ENCODE data around the gene CNTNAP5. TPM values are rescaled to one million over a fixed set of nuclear protein-coding genes. Genes with fewer than 3 reads are reported as not detected.

The CNTNAP5 gene
- total and polyA plus RNA-seq, 4 experiments from 2014 or later = not detected

DNA sequence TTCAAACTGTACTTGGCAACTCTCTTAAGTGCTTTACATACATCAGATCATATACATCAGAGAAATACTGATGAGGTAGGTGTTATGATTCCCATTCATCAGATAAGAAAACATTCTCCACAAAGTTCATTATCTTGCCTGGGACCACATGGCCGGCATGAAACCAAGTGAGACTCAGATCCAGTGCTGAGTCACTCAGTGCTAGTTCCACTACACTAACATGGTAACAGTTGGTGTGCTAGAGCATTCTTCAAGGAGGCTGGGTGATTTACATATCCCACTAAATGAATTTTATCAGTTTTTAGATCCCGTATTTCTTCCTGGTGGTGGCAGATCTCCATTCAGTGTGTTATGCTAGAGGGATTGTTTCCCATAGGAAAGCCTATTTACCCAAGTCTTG, 772.0 kb downstream of the CNTNAP5 start:
- Histone ChIP-seq H3K4me3 (ENCODE audit: low read length in 2 of 2) (no peak overlapping the region), H3K27me3 (ENCODE audit: insufficient read depth, low read length) (no peaks in the 10 kb centered on the region), H3K27ac (ENCODE audit: low read depth, low read length) (no peak overlapping the region), H3K4me1 (ENCODE audit: insufficient read depth, low read length) (no peaks in the 10 kb centered on the region), H3K36me3 (ENCODE audit: insufficient read depth, low read length) (no peaks in the 10 kb centered on the region), H3K9me3 (ENCODE audit: control insufficient read depth in 1 of 2, low read length in 2 of 2) (no peaks in the 10 kb centered on the region)
- intact Hi-C loops (cut with micrococcal nuclease) = no loop called here
- no peak overlapping the region for H3K27ac Mint-ChIP-seq
- no peaks in the 10 kb centered on the region for H3K4me1 Mint-ChIP-seq
- peaks cover 0 to 4% (median 0%) of the 10 kb centered on the region in 8 donors for H3K9me3 Mint-ChIP-seq
- H3K27me3 Mint-ChIP-seq = no peaks in the 10 kb centered on the region
- H3K4me3 Mint-ChIP-seq = no peak overlapping the region
- ChIA-PET CTCF (ENCODE audit: partially characterized antibody) (no interaction called here), POLR2A (ENCODE audit: partially characterized antibody) (no interaction called here)
- no peaks in the 10 kb centered on the region for H3K36me3 Mint-ChIP-seq
- no peak for DNase-seq

DNA sequence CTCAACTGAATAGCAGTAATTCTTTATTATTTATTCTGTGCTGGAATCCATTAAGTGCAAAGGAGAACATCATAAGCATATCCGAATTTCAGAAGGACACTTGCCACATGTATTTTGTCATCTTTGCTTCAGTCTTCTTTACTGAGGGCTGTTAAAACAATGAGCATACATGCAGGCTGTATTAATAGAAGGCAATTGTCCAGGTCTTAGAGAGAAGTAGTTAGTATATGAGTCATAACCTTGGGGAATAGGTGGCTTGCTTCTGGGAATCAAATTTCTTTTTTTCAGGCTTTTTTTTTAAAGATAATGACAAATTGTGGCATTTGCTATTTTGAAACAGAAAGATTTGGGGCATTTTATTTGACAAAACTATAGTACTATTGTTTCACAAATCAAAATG, 773.5 kb downstream of the CNTNAP5 start:
- intact Hi-C loops (cut with micrococcal nuclease) = no loop called here
- DNase-seq = no peak
- Mint-ChIP-seq H3K9me3 (peaks cover 0 to 4% (median 1%) of the 10 kb centered on the region in 8 donors), H3K27me3 (no peaks in the 10 kb centered on the region), H3K4me3 (no peak overlapping the region), H3K4me1 (no peaks in the 10 kb centered on the region), H3K27ac (no peak overlapping the region), H3K36me3 (no peaks in the 10 kb centered on the region)
- ChIA-PET POLR2A (ENCODE audit: partially characterized antibody) (no interaction called here), CTCF (ENCODE audit: partially characterized antibody) (no interaction called here)
- Histone ChIP-seq H3K27ac (ENCODE audit: low read depth, low read length) (no peak overlapping the region), H3K36me3 (ENCODE audit: insufficient read depth, low read length) (no peaks in the 10 kb centered on the region), H3K9me3 (ENCODE audit: control insufficient read depth in 1 of 2, low read length in 2 of 2) (no peaks in the 10 kb centered on the region), H3K4me1 (ENCODE audit: insufficient read depth, low read length) (no peaks in the 10 kb centered on the region), H3K27me3 (ENCODE audit: insufficient read depth, low read length) (no peaks in the 10 kb centered on the region), H3K4me3 (ENCODE audit: low read length in 2 of 2) (no peak overlapping the region)

DNA sequence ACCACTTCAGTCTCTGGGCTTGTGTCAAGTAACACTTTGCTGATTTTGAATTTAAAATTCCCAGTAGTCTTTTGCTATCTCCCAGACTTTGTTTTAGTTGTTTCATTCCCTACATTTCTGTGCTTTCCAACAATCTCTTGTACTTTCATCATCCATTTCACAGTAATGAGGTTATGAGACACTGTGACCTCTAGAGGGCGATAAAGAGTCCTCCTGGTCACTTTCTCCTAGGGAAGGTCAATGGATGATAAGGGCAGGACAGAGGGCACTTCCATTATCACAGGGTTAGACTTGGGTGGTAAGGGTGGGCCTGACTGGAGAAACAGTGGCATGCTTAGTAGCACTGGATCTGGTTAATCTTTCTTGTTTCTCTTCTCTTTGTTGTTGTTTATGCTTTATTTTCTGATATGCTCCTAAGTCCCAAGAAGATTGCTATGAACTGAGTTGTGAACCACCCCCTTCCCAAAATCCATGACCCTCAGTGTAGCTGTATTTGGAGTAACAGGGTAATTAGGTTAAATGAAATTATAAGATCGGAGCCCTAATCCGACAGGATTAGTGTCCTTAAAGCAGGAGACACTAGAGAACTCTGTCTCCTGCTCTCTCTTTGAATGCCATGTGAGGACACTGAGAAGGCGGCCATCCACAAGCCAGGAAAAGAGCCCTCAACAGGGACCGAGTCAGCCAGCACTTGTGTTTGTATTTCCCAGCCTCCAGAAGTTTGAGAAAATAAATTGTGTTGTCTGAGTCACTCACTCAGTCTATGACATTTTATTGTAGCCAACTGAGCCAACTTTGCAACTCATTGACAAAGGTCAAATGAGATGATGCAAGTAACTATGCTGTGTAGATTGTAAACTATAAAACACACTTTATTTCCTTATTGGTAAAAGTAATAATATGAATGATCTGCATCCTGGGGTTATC, 779.2 kb downstream of the CNTNAP5 start:
- H3K9me3 Mint-ChIP-seq = peaks cover 0 to 8% (median under 1%) of the 10 kb centered on the region in 8 donors
- no peak overlapping the region for H3K4me3 ChIP-seq (ENCODE audit: low read length in 2 of 2)
- H3K27ac ChIP-seq (ENCODE audit: low read depth, low read length) = no peak overlapping the region
- no peak overlapping the region for H3K27ac Mint-ChIP-seq
- H3K9me3 ChIP-seq (ENCODE audit: control insufficient read depth in 1 of 2, low read length in 2 of 2) = no peaks in the 10 kb centered on the region
- no peaks in the 10 kb centered on the region for H3K36me3 Mint-ChIP-seq
- H3K27me3 ChIP-seq (ENCODE audit: insufficient read depth, low read length) = no peaks in the 10 kb centered on the region
- CTCF ChIA-PET (ENCODE audit: partially characterized antibody) = no interaction called here
- no peaks in the 10 kb centered on the region for H3K27me3 Mint-ChIP-seq
- POLR2A ChIA-PET (ENCODE audit: partially characterized antibody) = no interaction called here
- H3K4me1 ChIP-seq (ENCODE audit: insufficient read depth, low read length) = no peaks in the 10 kb centered on the region
- no peak overlapping the region for H3K4me3 Mint-ChIP-seq
- H3K4me1 Mint-ChIP-seq = no peaks in the 10 kb centered on the region
- no peaks in the 10 kb centered on the region for H3K36me3 ChIP-seq (ENCODE audit: insufficient read depth, low read length)
- intact Hi-C loops (cut with micrococcal nuclease) = no loop called here
- no peak for DNase-seq

DNA sequence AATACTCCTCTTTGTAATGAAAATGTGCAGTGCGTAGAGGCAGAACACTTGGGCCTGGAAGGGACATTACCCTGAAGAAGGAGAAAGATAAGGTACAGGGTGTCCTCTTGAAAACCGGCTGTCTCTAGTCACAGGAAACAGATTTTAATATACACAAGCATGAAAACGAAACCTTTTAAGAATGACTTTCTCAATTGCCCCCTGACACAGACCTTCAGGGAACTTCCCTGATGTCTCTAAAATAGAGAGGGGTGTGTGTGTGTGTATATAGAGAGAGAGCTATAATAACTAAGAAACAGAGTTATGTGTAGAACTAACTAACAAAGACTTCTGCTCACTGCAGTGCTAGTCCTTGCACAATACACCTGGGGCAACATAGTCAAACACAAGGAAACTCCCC, 780.0 kb downstream of the CNTNAP5 start:
- H3K27me3 Mint-ChIP-seq = no peaks in the 10 kb centered on the region
- CTCF ChIA-PET (ENCODE audit: partially characterized antibody) = no interaction called here
- H3K4me3 Mint-ChIP-seq = no peak overlapping the region

DNA sequence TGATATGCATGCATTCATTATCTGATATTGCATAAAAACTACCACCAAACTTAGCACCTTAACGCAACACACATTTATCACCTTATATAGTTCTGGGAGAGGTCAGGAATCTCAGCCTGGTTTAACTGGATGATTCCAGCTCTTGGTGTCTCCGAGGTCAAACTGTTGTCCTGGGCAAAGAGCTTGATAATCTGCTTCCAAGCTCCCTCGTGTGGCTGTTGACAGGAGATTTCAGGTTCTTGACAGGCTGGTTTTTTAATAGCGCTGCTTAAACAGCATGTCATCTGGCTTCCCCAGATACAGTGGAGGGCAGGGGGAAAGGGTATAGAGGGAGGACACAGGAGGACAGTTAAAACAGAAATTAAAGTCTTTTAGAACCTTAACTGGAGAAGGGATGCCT, 785.0 kb downstream of the CNTNAP5 start:
- intact Hi-C loops (cut with micrococcal nuclease) = no loop called here
- Histone ChIP-seq H3K9me3 (ENCODE audit: control insufficient read depth in 1 of 2, low read length in 2 of 2) (no peaks in the 10 kb centered on the region), H3K27ac (ENCODE audit: low read depth, low read length) (no peak overlapping the region), H3K27me3 (ENCODE audit: insufficient read depth, low read length) (no peaks in the 10 kb centered on the region), H3K4me3 (ENCODE audit: low read length in 2 of 2) (no peak overlapping the region), H3K4me1 (ENCODE audit: insufficient read depth, low read length) (no peaks in the 10 kb centered on the region), H3K36me3 (ENCODE audit: insufficient read depth, low read length) (no peaks in the 10 kb centered on the region)
- no peaks in the 10 kb centered on the region for H3K4me1 Mint-ChIP-seq
- ChIA-PET CTCF (ENCODE audit: partially characterized antibody) (interaction anchor here (2.0 kb wide), 1 partner anchor 9 kb away, joined by 4 read pairs; no protein-coding TSS in a partner anchor), POLR2A (ENCODE audit: partially characterized antibody) (no interaction called here)
- no peak for DNase-seq
- H3K4me3 Mint-ChIP-seq = no peak overlapping the region
- peaks cover 0 to 11% (median 4%) of the 10 kb centered on the region in 8 donors for H3K9me3 Mint-ChIP-seq
- no peak overlapping the region for H3K27ac Mint-ChIP-seq
- H3K27me3 Mint-ChIP-seq = no peaks in the 10 kb centered on the region
- H3K36me3 Mint-ChIP-seq = no peaks in the 10 kb centered on the region

More for the DNA sequence above, 780.0 kb downstream of the CNTNAP5 start:
- Histone ChIP-seq H3K4me3 (ENCODE audit: low read length in 2 of 2) (no peak overlapping the region), H3K36me3 (ENCODE audit: insufficient read depth, low read length) (no peaks in the 10 kb centered on the region), H3K4me1 (ENCODE audit: insufficient read depth, low read length) (no peaks in the 10 kb centered on the region), H3K9me3 (ENCODE audit: control insufficient read depth in 1 of 2, low read length in 2 of 2) (no peaks in the 10 kb centered on the region), H3K27ac (ENCODE audit: low read depth, low read length) (no peak overlapping the region), H3K27me3 (ENCODE audit: insufficient read depth, low read length) (no peaks in the 10 kb centered on the region)
- POLR2A ChIA-PET (ENCODE audit: partially characterized antibody) = no interaction called here
- DNase-seq = no peak
- H3K36me3 Mint-ChIP-seq = no peaks in the 10 kb centered on the region
- no peak overlapping the region for H3K27ac Mint-ChIP-seq
- intact Hi-C loops (cut with micrococcal nuclease) = no loop called here
- H3K4me1 Mint-ChIP-seq = no peaks in the 10 kb centered on the region
- peaks cover 0 to 8% (median 3%) of the 10 kb centered on the region in 8 donors for H3K9me3 Mint-ChIP-seq

DNA sequence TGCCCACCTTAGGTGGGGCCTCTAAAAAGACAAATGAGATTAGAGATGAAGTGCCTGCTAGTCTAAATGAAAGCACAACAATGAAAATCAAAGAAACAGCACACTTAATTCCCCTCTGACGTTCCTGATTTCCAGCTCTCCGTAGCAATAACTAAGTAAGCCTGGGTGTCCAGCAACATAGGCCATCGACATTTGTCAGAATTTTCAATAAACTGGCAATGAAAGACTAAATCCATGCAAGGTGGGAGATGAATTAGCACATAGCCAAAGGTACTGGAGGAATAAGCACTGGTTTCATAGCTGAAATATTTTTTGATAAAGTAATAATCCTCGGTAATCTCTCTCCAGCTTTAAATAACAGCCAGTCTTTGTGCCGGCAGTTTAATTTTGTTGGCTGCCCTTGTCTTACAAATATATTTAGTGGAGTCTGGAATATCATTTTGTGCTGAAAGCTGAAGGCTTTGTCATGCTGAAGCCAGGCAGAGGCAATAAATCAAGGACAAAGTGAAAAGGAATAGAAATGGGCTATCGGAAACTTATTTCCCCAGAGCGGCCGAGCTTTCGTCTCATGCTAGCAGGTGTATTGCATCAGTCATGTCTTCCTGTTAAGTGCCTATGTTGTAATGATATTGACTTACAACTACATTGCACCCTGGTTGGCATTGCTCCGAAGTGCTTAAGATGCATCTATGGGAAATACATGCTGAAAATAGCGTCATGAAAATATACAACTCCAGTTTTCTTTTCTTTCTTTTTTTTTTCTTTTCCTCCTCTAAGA, 790.1 kb downstream of the CNTNAP5 start:
- Mint-ChIP-seq H3K36me3 (no peaks in the 10 kb centered on the region), H3K4me3 (no peak overlapping the region), H3K9me3 (peaks cover 2 to 11% (median 4%) of the 10 kb centered on the region in 8 donors), H3K27me3 (no peaks in the 10 kb centered on the region), H3K27ac (no peak overlapping the region), H3K4me1 (no peaks in the 10 kb centered on the region)
- DNase-seq = no peak
- no peaks in the 10 kb centered on the region for H3K36me3 ChIP-seq (ENCODE audit: insufficient read depth, low read length)
- no peak overlapping the region for H3K4me3 ChIP-seq (ENCODE audit: low read length in 2 of 2)
- intact Hi-C loops (cut with micrococcal nuclease) = no loop called here
- ChIA-PET CTCF (ENCODE audit: partially characterized antibody) (no interaction called here), POLR2A (ENCODE audit: partially characterized antibody) (no interaction called here)
- H3K9me3 ChIP-seq (ENCODE audit: control insufficient read depth in 1 of 2, low read length in 2 of 2) = no peaks in the 10 kb centered on the region
- no peaks in the 10 kb centered on the region for H3K27me3 ChIP-seq (ENCODE audit: insufficient read depth, low read length)
- no peak overlapping the region for H3K27ac ChIP-seq (ENCODE audit: low read depth, low read length)
- H3K4me1 ChIP-seq (ENCODE audit: insufficient read depth, low read length) = no peaks in the 10 kb centered on the region

DNA sequence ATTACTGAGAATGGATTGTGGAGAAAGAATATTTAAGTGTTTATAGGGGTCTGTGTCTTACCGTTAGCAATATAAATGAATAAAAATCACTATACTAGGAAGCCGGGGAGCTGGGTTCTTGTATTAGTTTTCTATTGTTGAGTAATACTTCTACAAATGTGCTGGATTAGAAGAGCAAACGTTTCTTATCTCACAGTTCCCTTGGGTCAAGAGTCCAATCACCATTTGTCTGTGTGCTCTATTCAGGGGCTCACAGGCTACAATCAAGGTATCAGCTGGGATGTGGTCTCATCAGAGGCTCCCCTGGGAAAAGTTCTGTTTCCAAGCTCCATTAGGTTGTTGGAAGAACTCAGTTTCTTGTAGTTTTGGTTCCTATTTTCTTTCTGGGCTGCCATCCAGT, 790.9 kb downstream of the CNTNAP5 start:
- POLR2A ChIA-PET (ENCODE audit: partially characterized antibody) = no interaction called here
- no peak overlapping the region for H3K4me3 Mint-ChIP-seq
- intact Hi-C loops (cut with micrococcal nuclease) = no loop called here
- CTCF ChIA-PET (ENCODE audit: partially characterized antibody) = no interaction called here
- no peak for DNase-seq
- peaks cover 2 to 11% (median 4%) of the 10 kb centered on the region in 8 donors for H3K9me3 Mint-ChIP-seq
- H3K9me3 ChIP-seq (ENCODE audit: control insufficient read depth in 1 of 2, low read length in 2 of 2) = no peaks in the 10 kb centered on the region
- H3K4me1 ChIP-seq (ENCODE audit: insufficient read depth, low read length) = no peaks in the 10 kb centered on the region
- no peak overlapping the region for H3K4me3 ChIP-seq (ENCODE audit: low read length in 2 of 2)
- H3K36me3 ChIP-seq (ENCODE audit: insufficient read depth, low read length) = no peaks in the 10 kb centered on the region
- no peaks in the 10 kb centered on the region for H3K27me3 ChIP-seq (ENCODE audit: insufficient read depth, low read length)
- no peak overlapping the region for H3K27ac ChIP-seq (ENCODE audit: low read depth, low read length)
- no peaks in the 10 kb centered on the region for H3K27me3 Mint-ChIP-seq
- no peaks in the 10 kb centered on the region for H3K36me3 Mint-ChIP-seq
- H3K4me1 Mint-ChIP-seq = no peaks in the 10 kb centered on the region
- H3K27ac Mint-ChIP-seq = no peak overlapping the region
